Measurements from ENCODE around the gene FOS. TPM values are rescaled to one million over a fixed set of nuclear protein-coding genes. Genes with fewer than 3 reads are reported as not detected.

Gene FOS
- total RNA-seq, 2 experiments from 2014 or later: 201 to 219 TPM

DNA sequence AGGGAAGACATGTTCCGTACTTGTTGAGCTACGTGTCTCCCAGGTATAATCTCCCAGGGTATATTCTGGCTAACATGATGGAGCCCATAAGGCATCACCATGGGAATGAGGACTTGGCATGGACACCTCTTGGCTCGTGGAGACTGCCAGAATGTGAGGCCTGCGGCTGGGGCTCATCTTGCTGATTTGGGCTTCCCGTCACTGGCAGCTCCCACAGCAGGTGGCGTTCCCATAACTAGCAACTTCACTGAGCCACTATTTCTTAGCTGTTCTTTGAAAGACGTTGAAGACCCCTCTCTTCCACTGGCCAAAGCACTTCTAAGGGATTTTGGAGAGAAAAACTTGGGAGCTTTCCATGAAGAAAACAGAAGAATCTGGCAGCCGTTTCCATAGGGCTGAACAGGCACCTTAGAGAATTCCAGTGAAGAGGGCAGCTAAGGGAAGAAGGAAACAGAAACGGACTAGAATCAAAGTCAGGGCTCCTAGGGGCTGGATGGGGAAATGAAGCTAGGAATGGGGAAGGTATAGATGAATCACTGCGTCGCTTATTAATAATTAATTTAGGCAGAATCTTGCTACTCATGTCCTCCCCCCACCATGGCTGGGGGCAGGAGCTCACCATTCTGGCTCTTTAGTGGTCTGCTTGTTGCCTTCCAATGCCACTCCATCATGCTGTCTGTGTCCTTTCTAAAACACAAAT lies 39.7 kb upstream of the FOS start:
- DNase-seq (no peak), ATAC-seq (no peak)
- H3K27me3 Mint-ChIP-seq (ENCODE audit: low read depth): peaks cover 23% of the 10 kb centered on the region
- ChIA-PET POLR2A (interaction anchor here (1.0 kb wide), 1 partner anchor 10 kb away, joined by 3 read pairs; no protein-coding TSS in a partner anchor), CTCF (interaction anchor here (1.0 to 1.3 kb wide), 5 partner anchors 9 to 339 kb away, joined by 3 read pairs; no protein-coding TSS in a partner anchor)
- no peaks in the 10 kb centered on the region for H3K4me1 Mint-ChIP-seq (ENCODE audit: low read depth)
- H3K4me3 Mint-ChIP-seq: no peak overlapping the region
- H3K9me3 Mint-ChIP-seq (ENCODE audit: insufficient read depth): no peaks in the 10 kb centered on the region
- no peaks in the 10 kb centered on the region for H3K36me3 Mint-ChIP-seq (ENCODE audit: low read depth)
- no peak overlapping the region for H3K27ac Mint-ChIP-seq

DNA sequence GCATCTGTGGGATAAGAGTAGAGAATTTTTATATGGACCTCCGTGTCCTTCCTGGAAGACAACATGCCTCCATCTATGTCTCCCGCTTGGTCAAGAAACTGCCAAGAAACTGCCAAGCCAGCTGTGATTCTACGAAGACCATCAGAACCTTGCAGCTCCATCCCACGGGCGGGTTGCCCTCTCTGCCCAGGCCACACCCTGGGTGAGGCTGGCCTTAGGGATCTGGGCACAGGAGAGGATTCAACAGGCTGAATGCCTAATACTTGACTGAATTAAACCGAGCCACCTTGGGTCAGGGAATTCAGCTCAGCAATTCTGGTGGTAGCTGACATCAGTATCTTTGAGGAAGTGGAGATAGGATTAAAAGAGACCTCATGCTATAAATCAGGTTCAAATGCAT lies 37.8 kb upstream of the FOS start:
- Mint-ChIP-seq H3K36me3 (ENCODE audit: low read depth) (no peaks in the 10 kb centered on the region), H3K4me3 (no peak overlapping the region), H3K27ac (no peak overlapping the region), H3K27me3 (ENCODE audit: low read depth) (peaks cover 29% of the 10 kb centered on the region), H3K9me3 (ENCODE audit: insufficient read depth) (no peaks in the 10 kb centered on the region), H3K4me1 (ENCODE audit: low read depth) (no peaks in the 10 kb centered on the region)
- ATAC-seq (no peak), DNase-seq (no peak)
- POLR2A ChIA-PET: no interaction called here
- CTCF ChIA-PET: no interaction called here

DNA sequence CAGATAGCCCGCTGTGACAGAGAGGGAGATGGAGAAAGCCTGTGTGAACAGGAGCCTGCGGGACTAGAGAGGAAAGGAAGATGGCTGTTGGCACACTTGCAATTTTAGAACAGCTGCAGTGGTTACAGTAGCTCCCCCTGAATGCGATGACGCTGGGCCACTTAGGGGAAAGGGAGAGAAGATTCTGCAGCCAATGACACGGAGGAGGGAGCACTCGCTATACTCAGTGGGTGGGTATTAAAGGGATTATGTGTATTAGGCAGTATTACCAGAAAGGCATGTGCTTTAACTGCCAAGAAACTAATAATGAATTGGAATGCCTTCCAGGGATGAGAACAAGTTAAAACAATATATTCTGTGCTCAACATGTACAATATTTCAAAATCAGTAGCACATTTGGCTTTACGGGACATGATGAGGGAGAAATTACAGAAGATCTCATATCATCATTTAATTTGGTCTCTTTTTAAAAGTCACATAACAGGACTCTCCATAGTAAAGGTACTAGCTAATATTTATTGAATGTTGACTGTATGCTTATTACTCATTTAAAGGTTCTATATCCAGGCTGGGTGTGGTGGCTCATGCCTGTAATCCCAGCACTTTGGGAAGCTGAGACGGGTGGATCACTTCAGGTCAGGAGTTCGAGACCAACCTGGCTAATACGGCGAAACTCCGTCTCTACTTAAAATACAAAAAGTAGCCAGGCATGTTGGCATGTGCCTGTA lies 35.9 kb upstream of the FOS start:
- H3K36me3 Mint-ChIP-seq (ENCODE audit: low read depth): no peaks in the 10 kb centered on the region
- POLR2A ChIA-PET: no interaction called here

DNA sequence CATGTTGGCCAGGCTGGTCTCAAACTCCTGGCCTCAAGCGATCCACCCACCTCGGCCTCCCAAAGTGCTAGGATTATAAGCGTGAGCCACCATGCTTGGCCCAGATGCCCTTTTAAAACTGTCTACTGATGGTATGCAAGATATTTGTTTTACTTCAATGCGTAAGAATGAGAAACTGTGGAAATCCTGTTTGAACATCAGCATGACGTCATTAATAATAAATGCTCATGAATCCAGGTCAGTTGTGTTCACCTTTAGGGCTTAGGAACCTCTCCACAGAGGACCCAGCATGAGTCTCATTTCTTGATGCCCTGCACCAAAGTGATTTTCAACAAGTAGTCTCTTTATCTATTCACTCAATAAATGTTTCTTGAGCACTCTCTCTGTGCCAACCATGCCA lies 34.5 kb upstream of the FOS start:
- no peak overlapping the region for H3K4me3 Mint-ChIP-seq

More for the DNA sequence above, 35.9 kb upstream of the FOS start:
- H3K4me3 Mint-ChIP-seq: no peak overlapping the region
- ATAC-seq (no peak), DNase-seq (no peak)
- no peaks in the 10 kb centered on the region for H3K9me3 Mint-ChIP-seq (ENCODE audit: insufficient read depth)
- no peak overlapping the region for H3K27ac Mint-ChIP-seq
- CTCF ChIA-PET: no interaction called here
- H3K4me1 Mint-ChIP-seq (ENCODE audit: low read depth): peaks cover 16% of the 10 kb centered on the region
- H3K27me3 Mint-ChIP-seq (ENCODE audit: low read depth): peaks cover 25% of the 10 kb centered on the region

DNA sequence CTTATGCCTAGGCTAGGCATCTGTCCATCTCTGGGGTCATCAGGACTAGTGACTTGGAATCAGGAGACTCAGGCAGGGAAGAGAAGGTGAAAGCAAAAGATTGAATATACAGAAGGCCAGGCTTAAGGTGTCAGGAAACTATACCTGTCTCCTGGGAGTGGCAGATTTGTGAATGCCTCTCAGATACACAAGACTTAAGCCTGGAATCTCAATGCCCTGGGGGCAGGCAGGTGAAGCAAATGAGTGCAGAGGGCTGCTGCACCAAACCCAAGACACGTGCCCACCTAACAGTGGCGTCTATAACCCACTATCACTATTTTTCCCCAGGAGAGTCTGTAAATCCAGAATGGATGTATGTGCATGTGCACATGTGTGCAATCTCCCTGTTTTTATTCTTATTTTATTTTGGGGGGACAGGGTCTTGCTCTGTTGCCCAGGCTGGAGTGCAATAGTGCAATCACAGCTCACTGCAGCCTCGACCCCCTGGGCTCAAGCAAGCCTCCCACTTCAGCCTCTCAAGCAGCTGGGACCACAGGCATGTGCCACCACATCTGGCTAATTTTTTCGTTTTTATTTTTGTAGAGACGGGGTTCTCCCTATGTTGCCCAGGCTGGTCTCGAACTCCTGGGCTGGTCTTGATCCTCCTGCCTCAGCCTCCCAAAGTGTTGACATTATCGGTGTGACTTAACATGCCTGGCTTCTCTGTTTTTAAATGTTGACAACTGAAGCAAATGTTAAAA lies 31.9 kb upstream of the FOS start:
- peaks cover 52% of the 10 kb centered on the region for H3K4me1 Mint-ChIP-seq (ENCODE audit: low read depth)

More for the DNA sequence above, 34.5 kb upstream of the FOS start:
- Mint-ChIP-seq H3K27me3 (ENCODE audit: low read depth) (peaks cover 19% of the 10 kb centered on the region), H3K4me1 (ENCODE audit: low read depth) (peaks cover 29% of the 10 kb centered on the region), H3K9me3 (ENCODE audit: insufficient read depth) (no peaks in the 10 kb centered on the region), H3K27ac (no peak overlapping the region), H3K36me3 (ENCODE audit: low read depth) (no peaks in the 10 kb centered on the region)
- DNase-seq (no peak), ATAC-seq (no peak)
- ChIA-PET CTCF (interaction anchor here (1.4 kb wide), 1 partner anchor 11 kb away, joined by 3 read pairs; no protein-coding TSS in a partner anchor), POLR2A (interaction anchor here (0.6 kb wide), 1 partner anchor 107 kb away, joined by 3 read pairs; no protein-coding TSS in a partner anchor)

DNA sequence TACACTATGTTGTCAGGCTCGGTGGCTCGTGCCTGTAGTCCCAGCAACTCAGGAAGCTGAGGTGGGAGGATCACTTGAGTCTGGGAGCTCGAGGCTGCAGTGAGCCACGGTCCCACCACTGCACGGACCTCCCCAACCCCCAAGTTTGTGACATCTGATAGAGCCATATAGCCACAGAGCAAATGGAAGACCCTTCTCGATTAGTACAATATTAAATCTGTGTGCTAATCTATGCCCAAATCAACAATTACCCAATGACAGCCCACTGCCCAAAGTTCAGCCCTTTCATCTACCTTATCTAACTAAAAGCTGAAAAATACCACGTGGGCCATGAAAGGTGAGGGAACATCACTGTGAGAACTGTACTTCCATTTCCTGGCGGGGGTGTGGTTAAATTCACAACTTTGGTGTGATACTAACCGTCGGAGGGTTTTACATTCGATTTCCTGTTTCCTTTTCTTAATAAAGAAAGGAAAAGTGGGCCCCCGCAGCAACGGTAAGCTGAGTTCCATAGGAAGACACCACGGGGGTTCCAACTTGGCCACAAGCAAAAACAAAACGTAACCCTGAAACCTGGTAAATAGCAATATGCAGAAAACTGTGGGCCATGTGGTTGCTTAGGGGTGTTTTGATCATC lies 31.2 kb upstream of the FOS start:
- peaks cover 57% of the 10 kb centered on the region for H3K4me1 Mint-ChIP-seq (ENCODE audit: low read depth)
- peak overlapping the region; percentile 74 for H3K27ac Mint-ChIP-seq
- no peaks in the 10 kb centered on the region for H3K9me3 Mint-ChIP-seq (ENCODE audit: insufficient read depth)
- POLR2A ChIA-PET: interaction anchor here (1.0 to 3.9 kb wide), 3 partner anchors 11 to 121 kb away, joined by 3 to 15 read pairs (median 5); no protein-coding TSS in a partner anchor
- ATAC-seq: peak; percentile 40
- H3K4me3 Mint-ChIP-seq: peak overlapping the region; percentile 38
- CTCF ChIA-PET: interaction anchor here (0.8 to 4.1 kb wide), 9 partner anchors 14 to 241 kb away, joined by 3 to 18 read pairs (median 5); no protein-coding TSS in a partner anchor
- DNase-seq: peak; percentile 81
- H3K36me3 Mint-ChIP-seq (ENCODE audit: low read depth): no peaks in the 10 kb centered on the region
- H3K27me3 Mint-ChIP-seq (ENCODE audit: low read depth): peaks cover 17% of the 10 kb centered on the region

More for the DNA sequence above, 31.9 kb upstream of the FOS start:
- POLR2A ChIA-PET: interaction anchor here (1.0 to 3.9 kb wide), 2 partner anchors 12 to 71 kb away, joined by 5 to 15 read pairs; no protein-coding TSS in a partner anchor
- CTCF ChIA-PET: interaction anchor here (1.7 to 4.1 kb wide), 4 partner anchors 13 to 50 kb away, joined by 5 to 18 read pairs (median 8); no protein-coding TSS in a partner anchor
- Mint-ChIP-seq H3K27ac (peak overlapping the region; percentile 74), H3K27me3 (ENCODE audit: low read depth) (peaks cover 14% of the 10 kb centered on the region), H3K36me3 (ENCODE audit: low read depth) (no peaks in the 10 kb centered on the region), H3K9me3 (ENCODE audit: insufficient read depth) (no peaks in the 10 kb centered on the region), H3K4me3 (peak overlapping the region; percentile 38)
- no peak for ATAC-seq
- no peak for DNase-seq

DNA sequence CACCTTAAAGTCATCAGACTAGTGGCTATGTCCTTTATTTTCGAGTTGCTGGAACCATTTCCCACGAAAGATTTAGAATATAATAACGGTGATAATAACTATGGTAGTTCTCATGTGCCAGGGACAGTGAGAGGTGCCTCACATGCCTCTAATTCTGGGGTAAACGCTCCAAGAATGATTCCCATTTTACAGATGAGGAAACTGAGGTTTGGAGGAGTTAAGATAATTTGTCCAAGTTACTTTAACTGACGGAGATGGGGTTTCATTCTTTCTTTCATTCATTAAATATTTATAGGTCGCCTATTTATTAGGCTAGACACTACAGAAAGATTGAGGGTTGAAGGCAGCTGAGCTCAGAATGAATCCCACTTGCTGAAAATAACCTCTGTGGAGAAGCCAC lies 30.7 kb upstream of the FOS start:
- ATAC-seq (no peak), DNase-seq (no peak)
- H3K27me3 Mint-ChIP-seq (ENCODE audit: low read depth): peaks cover 17% of the 10 kb centered on the region
- CTCF ChIA-PET: interaction anchor here (0.8 to 4.1 kb wide), 10 partner anchors 14 to 318 kb away, joined by 3 to 18 read pairs (median 5); no protein-coding TSS in a partner anchor
- no peaks in the 10 kb centered on the region for H3K9me3 Mint-ChIP-seq (ENCODE audit: insufficient read depth)
- POLR2A ChIA-PET: interaction anchor here (1.2 to 3.9 kb wide), 2 partner anchors 11 to 122 kb away, joined by 3 to 15 read pairs; no protein-coding TSS in a partner anchor
- H3K4me1 Mint-ChIP-seq (ENCODE audit: low read depth): peaks cover 57% of the 10 kb centered on the region
- H3K27ac Mint-ChIP-seq: peak overlapping the region; percentile 74
- peak overlapping the region; percentile 38 for H3K4me3 Mint-ChIP-seq
- no peaks in the 10 kb centered on the region for H3K36me3 Mint-ChIP-seq (ENCODE audit: low read depth)

DNA sequence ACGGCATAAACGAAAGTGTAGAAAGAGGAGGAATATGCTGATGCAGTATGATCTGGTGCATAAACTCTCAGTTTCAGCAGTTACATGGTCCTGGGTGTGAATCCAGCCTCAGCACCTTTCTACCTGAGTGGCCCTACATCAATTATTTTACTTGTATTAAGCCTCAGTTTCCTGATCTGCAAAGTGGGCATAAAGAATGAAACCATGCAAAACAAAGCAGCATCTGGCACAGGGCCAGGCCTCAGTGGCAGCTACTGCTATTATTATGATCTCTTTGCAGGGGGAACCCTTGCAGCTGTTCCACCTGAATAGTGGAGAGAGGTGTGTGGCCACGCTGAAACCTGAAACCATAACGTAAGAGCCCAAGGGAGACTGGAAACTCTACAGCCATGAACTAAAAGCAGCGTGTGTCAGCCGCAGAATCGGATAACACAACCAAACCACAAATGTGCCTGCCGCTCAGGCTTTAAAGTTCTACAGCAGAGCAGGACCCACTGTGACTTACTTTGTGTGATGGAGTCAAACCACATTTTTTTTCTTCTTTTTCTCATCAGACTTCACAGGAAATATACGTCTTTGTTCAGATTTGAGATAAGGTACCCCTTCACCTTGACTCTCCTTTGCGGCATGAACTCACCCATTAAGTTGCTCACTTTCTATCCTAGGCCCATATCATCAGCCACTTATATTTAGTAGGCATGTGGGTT lies 29.2 kb upstream of the FOS start:
- H3K4me1 Mint-ChIP-seq (ENCODE audit: low read depth): peaks cover 57% of the 10 kb centered on the region

DNA sequence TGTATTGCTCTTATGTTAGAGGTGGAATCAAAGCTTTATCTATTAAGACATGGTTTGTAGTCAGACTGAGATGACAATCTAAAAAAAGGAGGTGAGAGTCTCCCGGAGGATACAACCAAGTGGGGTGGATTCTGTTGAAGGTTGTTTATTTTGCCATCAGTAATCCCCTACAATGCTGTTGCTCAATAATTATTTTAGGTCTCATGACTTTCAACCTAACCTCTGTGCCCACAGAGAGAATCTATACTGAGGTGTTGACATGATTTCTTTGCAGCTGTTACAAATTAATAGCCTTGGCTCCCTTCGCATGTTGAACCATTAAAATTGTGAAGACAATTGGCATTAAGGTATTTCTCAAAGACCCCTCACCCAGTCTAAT lies 28.7 kb upstream of the FOS start:
- Mint-ChIP-seq H3K36me3 (ENCODE audit: low read depth) (no peaks in the 10 kb centered on the region), H3K27me3 (ENCODE audit: low read depth) (peaks cover 21% of the 10 kb centered on the region), H3K9me3 (ENCODE audit: insufficient read depth) (no peaks in the 10 kb centered on the region), H3K4me1 (ENCODE audit: low read depth) (peaks cover 57% of the 10 kb centered on the region), H3K27ac (peak overlapping the region; percentile 87), H3K4me3 (peak overlapping the region; percentile 44)
- ChIA-PET POLR2A (interaction anchor here (1.1 to 3.9 kb wide), 5 partner anchors 9 to 123 kb away, joined by 3 to 15 read pairs (median 6); partner anchors contain the start of gene NEK9), CTCF (interaction anchor here (0.8 to 4.1 kb wide), 3 partner anchors 16 to 118 kb away, joined by 3 to 18 read pairs (median 4); no protein-coding TSS in a partner anchor)
- no peak for ATAC-seq
- no peak for DNase-seq

More for the DNA sequence above, 29.2 kb upstream of the FOS start:
- H3K27ac Mint-ChIP-seq: peak overlapping the region; percentile 87
- H3K36me3 Mint-ChIP-seq (ENCODE audit: low read depth): no peaks in the 10 kb centered on the region
- H3K9me3 Mint-ChIP-seq (ENCODE audit: insufficient read depth): no peaks in the 10 kb centered on the region
- peak overlapping the region; percentile 44 for H3K4me3 Mint-ChIP-seq
- DNase-seq (peak; percentile 95), ATAC-seq (peak; percentile 82)
- ChIA-PET POLR2A (interaction anchor here (0.8 to 3.9 kb wide), 7 partner anchors 9 to 123 kb away, joined by 3 to 15 read pairs (median 4); partner anchors contain the start of gene NEK9), CTCF (interaction anchor here (0.8 to 4.1 kb wide), 5 partner anchors 16 to 118 kb away, joined by 3 to 18 read pairs (median 4); no protein-coding TSS in a partner anchor)
- H3K27me3 Mint-ChIP-seq (ENCODE audit: low read depth): peaks cover 21% of the 10 kb centered on the region

DNA sequence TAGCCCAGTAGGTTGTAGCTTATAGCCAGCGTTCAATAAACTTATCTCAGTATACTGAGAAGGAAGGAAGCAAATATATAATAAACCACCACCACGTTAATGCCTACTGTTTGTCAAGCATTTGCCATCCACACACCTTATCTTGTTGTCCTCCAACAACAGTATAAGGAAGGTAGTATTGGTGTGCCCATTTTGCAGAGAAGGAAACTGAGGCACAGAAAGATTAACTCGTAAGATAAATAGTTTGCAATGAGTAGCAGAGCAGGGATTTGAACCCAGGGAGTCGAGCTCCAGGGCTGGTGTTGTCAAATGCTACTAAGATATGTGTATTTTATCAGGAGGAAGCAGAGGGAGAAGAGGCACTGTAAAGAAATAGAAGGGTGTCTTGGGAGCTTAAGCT lies 27.8 kb upstream of the FOS start:
- DNase-seq (no peak), ATAC-seq (no peak)
- Mint-ChIP-seq H3K36me3 (ENCODE audit: low read depth) (no peaks in the 10 kb centered on the region), H3K9me3 (ENCODE audit: insufficient read depth) (no peaks in the 10 kb centered on the region), H3K4me3 (no peak overlapping the region), H3K27me3 (ENCODE audit: low read depth) (peaks cover 23% of the 10 kb centered on the region), H3K27ac (no peak overlapping the region), H3K4me1 (ENCODE audit: low read depth) (peaks cover 57% of the 10 kb centered on the region)
- POLR2A ChIA-PET: interaction anchor here (3.9 kb wide), 1 partner anchor 8 kb away, joined by 15 read pairs; no protein-coding TSS in a partner anchor
- CTCF ChIA-PET: interaction anchor here (0.9 kb wide), 1 partner anchor 109 kb away, joined by 3 read pairs; no protein-coding TSS in a partner anchor
